Smooth muscle cell (in vitro differentiated cells): Measurements from ENCODE around the gene CTTN. TPM values are rescaled to one million over a fixed set of nuclear protein-coding genes. Genes with fewer than 3 reads are reported as not detected.

Experiments
- DNase-seq: peaks from one replicate; lab custom pipeline; 2025; ENCODE audit not compliant: unreplicated experiment; lab: John Stamatoyannopoulos, UW
- H2AFZ ChIP-seq: fragments of 200-600 bp; sonication (generic); 2 replicates; pipeline ENCODE4 v1.6.0; 2016; ENCODE audit warnings: antibody characterized with exemption, low read depth, mild to moderate bottlenecking
- H3F3A ChIP-seq: fragments of 200-600 bp; sonication (generic); 2 replicates; pipeline ENCODE4 v1.6.0; 2017; ENCODE audit warnings: antibody characterized with exemption, low read depth
- H3K27ac ChIP-seq: fragments of 200-600 bp; sonication (generic); 2 replicates; pipeline ENCODE4 v1.5.1; 2016; ENCODE audit warnings: low read depth, mild to moderate bottlenecking
- H3K27me3 ChIP-seq: fragments of 200-600 bp; sonication (generic); 2 replicates; pipeline ENCODE4 v1.6.1; 2016; ENCODE audit warnings: low read depth, mild to moderate bottlenecking
- H3K36me3 ChIP-seq: fragments of 200-600 bp; sonication (generic); 2 replicates; pipeline ENCODE4 v1.5.1; 2016; ENCODE audit warnings: low read depth
- H3K4me1 ChIP-seq: fragments of 200-600 bp; sonication (generic); 2 replicates; pipeline ENCODE4 v1.5.1; 2016; ENCODE audit warnings: low read depth
- H3K4me2 ChIP-seq: fragments of 200-600 bp; sonication (generic); 2 replicates; pipeline ENCODE4 v1.6.0; 2016; ENCODE audit warnings: mild to moderate bottlenecking
- H3K4me3 ChIP-seq: fragments of 200-600 bp; sonication (generic); 2 replicates; pipeline ENCODE4 v1.5.1; 2016; ENCODE audit warnings: mild to moderate bottlenecking
- H3K79me2 ChIP-seq: fragments of 200-600 bp; sonication (generic); 2 replicates; pipeline ENCODE4 v1.6.0; 2016; ENCODE audit warnings: low read depth, mild to moderate bottlenecking
- H3K9ac ChIP-seq: fragments of 200-600 bp; sonication (generic); 2 replicates; pipeline ENCODE4 v1.6.0; 2016; ENCODE audit warnings: low read depth
- H3K9me3 ChIP-seq: fragments of 200-600 bp; sonication (generic); replicated peaks from 2 replicates; pipeline ENCODE4 v1.5.1; 2016; ENCODE audit warnings: low read depth
- H4K20me1 ChIP-seq: fragments of 200-600 bp; sonication (generic); 2 replicates; pipeline ENCODE4 v1.6.0; 2016; ENCODE audit warnings: low read depth
- CTCF ChIP-seq: fragments of 200-600 bp; sonication (generic); IDR thresholded peaks from 2 replicates; pipeline ENCODE4 v1.5.1; 2017; ENCODE audit warnings: borderline replicate concordance, mild to moderate bottlenecking, antibody characterized with exemption; ENCODE audit not compliant: insufficient read depth, poor library complexity, severe bottlenecking
- WGBS: methylation state at CpG from one replicate; pipeline ENCODE4 v1.1.7; 2016; ENCODE audit warnings: low lambda C conversion rate; 5-methylcytosine and 5-hydroxymethylcytosine counted together
- polyA plus RNA-seq: library from polyadenylated mRNA; unstranded; fragments of >200 nt; fragmentation: Nextera tagmentation; extraction: Ambion mirVana; gene quantifications from 2 replicates; pipeline ENCODE4 v1.2.1, GENCODE V29; 2016
- total RNA-seq: library from RNA; depleted of rRNA; stranded (reverse); fragments of >200 nt; gene quantifications from 2 replicates; pipeline ENCODE4 v1.2.3, GENCODE V29; 2014

The CTTN gene
- total and polyA plus RNA-seq, 2 experiments from 2014 or later: 64.7 to 173 TPM

GRCh38 chr11:70411713-70412452, 13.6 kb downstream of the CTTN start:
- Histone ChIP-seq H3K36me3 (peaks cover 33% of the 10 kb centered on the region), H3F3A (no peaks in the 10 kb centered on the region), H3K27ac (no peak overlapping the region), H3K27me3 (no peaks in the 10 kb centered on the region), H3K9ac (no peak overlapping the region), H3K4me2 (no peak overlapping the region), H2AFZ (no peak overlapping the region), H3K4me3 (no peak overlapping the region), H3K79me2 (peaks cover 14% of the 10 kb centered on the region), H3K9me3 (no peaks in the 10 kb centered on the region), H4K20me1 (peaks cover 90% of the 10 kb centered on the region), H3K4me1 (no peaks in the 10 kb centered on the region)
- DNase-seq: no peak
- no peak for TF ChIP-seq CTCF
- WGBS: 98% methylated on average over 15 of the region's 15 CpGs

GRCh38 chr11:70413151-70413550, 14.8 kb downstream of the CTTN start:
- Histone ChIP-seq H3K79me2 (peaks cover 3% of the 10 kb centered on the region), H3K9me3 (no peaks in the 10 kb centered on the region), H3K36me3 (peaks cover 21% of the 10 kb centered on the region), H3K4me3 (no peak overlapping the region), H3K4me1 (no peaks in the 10 kb centered on the region), H2AFZ (no peak overlapping the region), H3K27me3 (no peaks in the 10 kb centered on the region), H3K27ac (no peak overlapping the region), H4K20me1 (peaks cover 80% of the 10 kb centered on the region), H3K4me2 (no peak overlapping the region), H3F3A (no peaks in the 10 kb centered on the region), H3K9ac (no peak overlapping the region)
- WGBS: 97% methylated on average over 10 of the region's 10 CpGs
- TF ChIP-seq CTCF: no peak
- no peak for DNase-seq

GRCh38 chr11:70414341-70415100, 16.2 kb downstream of the CTTN start:
- H3K4me1 ChIP-seq: no peaks in the 10 kb centered on the region
- no peaks in the 10 kb centered on the region for H3K79me2 ChIP-seq
- no peak overlapping the region for H3K4me2 ChIP-seq
- no peaks in the 10 kb centered on the region for H3F3A ChIP-seq
- H3K9ac ChIP-seq: no peak overlapping the region
- H4K20me1 ChIP-seq: peaks cover 74% of the 10 kb centered on the region
- no peak overlapping the region for H3K4me3 ChIP-seq
- H3K27ac ChIP-seq: no peak overlapping the region
- TF ChIP-seq CTCF: no peak
- no peak overlapping the region for H2AFZ ChIP-seq
- DNase-seq: no peak
- H3K27me3 ChIP-seq: no peaks in the 10 kb centered on the region
- H3K36me3 ChIP-seq: peaks cover 14% of the 10 kb centered on the region
- WGBS: 97% methylated on average over 26 of the region's 28 CpGs
- no peaks in the 10 kb centered on the region for H3K9me3 ChIP-seq
